H1 (cell line): ENCODE results near the gene CD68. TPM values are rescaled to one million over a fixed set of nuclear protein-coding genes. Genes with fewer than 3 reads are reported as not detected.
A peak's percentile ranks its signal among the peaks of the same experiment; 100 is the strongest.

Experiments
- CEBPB ChIP-seq: IDR thresholded peaks from 2 replicates; pipeline ENCODE4 v1.6.1; 2012; ENCODE audit warnings: low read depth, low read length
- CTBP2 ChIP-seq: IDR thresholded peaks from 2 replicates; pipeline ENCODE4 v1.7.0; 2011; ENCODE audit warnings: borderline replicate concordance, mild to moderate bottlenecking, moderate library complexity, mixed read lengths, low read length; ENCODE audit not compliant: insufficient read depth, insufficient read length
- GABPA ChIP-seq: IDR thresholded peaks from 2 replicates; pipeline ENCODE4 v1.6.1; 2011; ENCODE audit warnings: mild to moderate bottlenecking, low read length, moderate library complexity, borderline replicate concordance; ENCODE audit not compliant: insufficient read depth
- HDAC6 ChIP-seq: IDR thresholded peaks from one replicate; pipeline ENCODE4 v1.7.1; 2012; ENCODE audit warnings: low read depth, mild to moderate bottlenecking, inconsistent platforms, low read length, moderate library complexity
- POLR2AphosphoS5 ChIP-seq: IDR thresholded peaks from 2 replicates; pipeline ENCODE4 v1.6.1; 2011; ENCODE audit warnings: low read depth, low read length
- SIN3A ChIP-seq, 2 experiments: IDR thresholded peaks in 1 of 2; conservative IDR thresholded peaks in 1 of 2; 2 replicates each; pipeline ENCODE4 v1.6.1; 2011 to 2012; ENCODE audit warnings: low read length in 2 of 2, improper control_type of control experiment in 1 of 2, low read depth in 1 of 2, mild to moderate bottlenecking in 1 of 2
- TAF7 ChIP-seq: optimal IDR thresholded peaks from 2 replicates; pipeline ENCODE3; 2011; ENCODE audit warnings: low read depth, mild to moderate bottlenecking, inconsistent platforms, low read length, moderate library complexity, borderline replicate concordance
- polyA plus RNA-seq, 7 experiments: library from polyadenylated mRNA; depleted of rRNA in 3 of 7; stranded (reverse) in 5 of 7; unstranded in 2 of 7; fragments of >200 nt in 5 of 7; fragments of 200-250 nt in 2 of 7; gene quantifications; 1 replicate in 5 of 7; 2 replicates in 1 of 7; 4 replicates in 1 of 7; pipeline versions ENCODE4 v1.2.1 to v1.2.3, GENCODE V29; 2011 to 2013; ENCODE audit warnings: missing spikeins in 2 of 7, mixed read lengths in 2 of 7
- total RNA-seq: library from RNA; stranded (reverse); fragmentation: NEBNext Ultra II Directional; extraction: Animal tissue kit (Norgen Biotek cat#: 25700); gene quantifications from 2 replicates; pipeline ENCODE4 v1.2.1, GENCODE V29; 2021
- TF ChIP-seq, protein P1 (sequence below): fragments of 300-600 bp; sonication (generic); IDR thresholded peaks from 2 replicates; pipeline ENCODE4 v1.7.1; 2012; ENCODE audit warnings: low read length, moderate library complexity, mild to moderate bottlenecking, inconsistent platforms; ENCODE audit not compliant: insufficient replicate concordance
- TF ChIP-seq, protein P2 (sequence below): IDR thresholded peaks from 2 replicates; pipeline ENCODE4 v1.6.1; 2012; ENCODE audit warnings: inconsistent platforms

CD68 gene
- total and polyA plus RNA-seq, 2 of the 8 experiments (the other 6 are each of a cell fraction or from before 2014, with no cell fraction given) = 0.18 TPM; not detected in 1

DNA sequence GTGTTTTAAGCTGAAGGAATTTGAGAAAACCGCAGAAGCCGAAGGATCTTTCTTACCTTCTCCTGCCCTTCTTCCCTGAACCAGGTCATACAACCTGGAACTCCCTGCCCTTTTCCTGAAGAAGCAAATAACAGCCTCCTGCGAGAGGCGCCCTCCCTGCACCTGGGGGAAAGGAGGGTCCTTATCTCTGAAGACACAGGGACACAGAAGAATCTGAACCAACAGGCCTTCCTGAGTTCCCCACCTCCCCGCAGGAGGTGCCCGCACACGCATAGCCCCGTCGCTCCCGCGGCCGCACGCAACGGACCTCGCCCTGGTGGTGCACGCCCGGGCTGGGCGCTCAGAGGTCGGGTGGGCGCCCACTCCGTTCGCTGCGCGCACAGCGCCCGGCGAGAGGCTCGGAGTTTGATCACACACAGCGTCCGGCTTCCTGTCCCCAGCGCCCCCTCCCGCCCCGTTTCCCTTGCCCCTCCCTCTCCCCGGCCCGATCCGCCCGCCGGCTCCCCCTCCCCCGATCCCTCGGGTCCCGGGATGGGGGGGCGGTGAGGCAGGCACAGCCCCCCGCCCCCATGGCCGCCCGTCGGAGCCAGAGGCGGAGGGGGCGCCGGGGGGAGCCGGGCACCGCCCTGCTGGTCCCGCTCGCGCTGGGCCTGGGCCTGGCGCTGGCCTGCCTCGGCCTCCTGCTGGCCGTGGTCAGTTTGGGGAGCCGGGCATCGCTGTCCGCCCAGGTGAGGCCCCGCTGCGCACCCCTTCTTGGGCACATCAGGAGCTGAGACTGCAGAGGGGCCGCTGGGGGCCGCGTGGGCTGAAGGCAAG, 30.6 kb upstream of the CD68 start, which contains the start of gene TNFSF12 (continued):
- TF ChIP-seq, protein P1, sequence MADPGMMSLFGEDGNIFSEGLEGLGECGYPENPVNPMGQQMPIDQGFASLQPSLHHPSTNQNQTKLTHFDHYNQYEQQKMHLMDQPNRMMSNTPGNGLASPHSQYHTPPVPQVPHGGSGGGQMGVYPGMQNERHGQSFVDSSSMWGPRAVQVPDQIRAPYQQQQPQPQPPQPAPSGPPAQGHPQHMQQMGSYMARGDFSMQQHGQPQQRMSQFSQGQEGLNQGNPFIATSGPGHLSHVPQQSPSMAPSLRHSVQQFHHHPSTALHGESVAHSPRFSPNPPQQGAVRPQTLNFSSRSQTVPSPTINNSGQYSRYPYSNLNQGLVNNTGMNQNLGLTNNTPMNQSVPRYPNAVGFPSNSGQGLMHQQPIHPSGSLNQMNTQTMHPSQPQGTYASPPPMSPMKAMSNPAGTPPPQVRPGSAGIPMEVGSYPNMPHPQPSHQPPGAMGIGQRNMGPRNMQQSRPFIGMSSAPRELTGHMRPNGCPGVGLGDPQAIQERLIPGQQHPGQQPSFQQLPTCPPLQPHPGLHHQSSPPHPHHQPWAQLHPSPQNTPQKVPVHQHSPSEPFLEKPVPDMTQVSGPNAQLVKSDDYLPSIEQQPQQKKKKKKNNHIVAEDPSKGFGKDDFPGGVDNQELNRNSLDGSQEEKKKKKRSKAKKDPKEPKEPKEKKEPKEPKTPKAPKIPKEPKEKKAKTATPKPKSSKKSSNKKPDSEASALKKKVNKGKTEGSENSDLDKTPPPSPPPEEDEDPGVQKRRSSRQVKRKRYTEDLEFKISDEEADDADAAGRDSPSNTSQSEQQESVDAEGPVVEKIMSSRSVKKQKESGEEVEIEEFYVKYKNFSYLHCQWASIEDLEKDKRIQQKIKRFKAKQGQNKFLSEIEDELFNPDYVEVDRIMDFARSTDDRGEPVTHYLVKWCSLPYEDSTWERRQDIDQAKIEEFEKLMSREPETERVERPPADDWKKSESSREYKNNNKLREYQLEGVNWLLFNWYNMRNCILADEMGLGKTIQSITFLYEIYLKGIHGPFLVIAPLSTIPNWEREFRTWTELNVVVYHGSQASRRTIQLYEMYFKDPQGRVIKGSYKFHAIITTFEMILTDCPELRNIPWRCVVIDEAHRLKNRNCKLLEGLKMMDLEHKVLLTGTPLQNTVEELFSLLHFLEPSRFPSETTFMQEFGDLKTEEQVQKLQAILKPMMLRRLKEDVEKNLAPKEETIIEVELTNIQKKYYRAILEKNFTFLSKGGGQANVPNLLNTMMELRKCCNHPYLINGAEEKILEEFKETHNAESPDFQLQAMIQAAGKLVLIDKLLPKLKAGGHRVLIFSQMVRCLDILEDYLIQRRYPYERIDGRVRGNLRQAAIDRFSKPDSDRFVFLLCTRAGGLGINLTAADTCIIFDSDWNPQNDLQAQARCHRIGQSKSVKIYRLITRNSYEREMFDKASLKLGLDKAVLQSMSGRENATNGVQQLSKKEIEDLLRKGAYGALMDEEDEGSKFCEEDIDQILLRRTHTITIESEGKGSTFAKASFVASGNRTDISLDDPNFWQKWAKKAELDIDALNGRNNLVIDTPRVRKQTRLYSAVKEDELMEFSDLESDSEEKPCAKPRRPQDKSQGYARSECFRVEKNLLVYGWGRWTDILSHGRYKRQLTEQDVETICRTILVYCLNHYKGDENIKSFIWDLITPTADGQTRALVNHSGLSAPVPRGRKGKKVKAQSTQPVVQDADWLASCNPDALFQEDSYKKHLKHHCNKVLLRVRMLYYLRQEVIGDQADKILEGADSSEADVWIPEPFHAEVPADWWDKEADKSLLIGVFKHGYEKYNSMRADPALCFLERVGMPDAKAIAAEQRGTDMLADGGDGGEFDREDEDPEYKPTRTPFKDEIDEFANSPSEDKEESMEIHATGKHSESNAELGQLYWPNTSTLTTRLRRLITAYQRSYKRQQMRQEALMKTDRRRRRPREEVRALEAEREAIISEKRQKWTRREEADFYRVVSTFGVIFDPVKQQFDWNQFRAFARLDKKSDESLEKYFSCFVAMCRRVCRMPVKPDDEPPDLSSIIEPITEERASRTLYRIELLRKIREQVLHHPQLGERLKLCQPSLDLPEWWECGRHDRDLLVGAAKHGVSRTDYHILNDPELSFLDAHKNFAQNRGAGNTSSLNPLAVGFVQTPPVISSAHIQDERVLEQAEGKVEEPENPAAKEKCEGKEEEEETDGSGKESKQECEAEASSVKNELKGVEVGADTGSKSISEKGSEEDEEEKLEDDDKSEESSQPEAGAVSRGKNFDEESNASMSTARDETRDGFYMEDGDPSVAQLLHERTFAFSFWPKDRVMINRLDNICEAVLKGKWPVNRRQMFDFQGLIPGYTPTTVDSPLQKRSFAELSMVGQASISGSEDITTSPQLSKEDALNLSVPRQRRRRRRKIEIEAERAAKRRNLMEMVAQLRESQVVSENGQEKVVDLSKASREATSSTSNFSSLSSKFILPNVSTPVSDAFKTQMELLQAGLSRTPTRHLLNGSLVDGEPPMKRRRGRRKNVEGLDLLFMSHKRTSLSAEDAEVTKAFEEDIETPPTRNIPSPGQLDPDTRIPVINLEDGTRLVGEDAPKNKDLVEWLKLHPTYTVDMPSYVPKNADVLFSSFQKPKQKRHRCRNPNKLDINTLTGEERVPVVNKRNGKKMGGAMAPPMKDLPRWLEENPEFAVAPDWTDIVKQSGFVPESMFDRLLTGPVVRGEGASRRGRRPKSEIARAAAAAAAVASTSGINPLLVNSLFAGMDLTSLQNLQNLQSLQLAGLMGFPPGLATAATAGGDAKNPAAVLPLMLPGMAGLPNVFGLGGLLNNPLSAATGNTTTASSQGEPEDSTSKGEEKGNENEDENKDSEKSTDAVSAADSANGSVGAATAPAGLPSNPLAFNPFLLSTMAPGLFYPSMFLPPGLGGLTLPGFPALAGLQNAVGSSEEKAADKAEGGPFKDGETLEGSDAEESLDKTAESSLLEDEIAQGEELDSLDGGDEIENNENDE = no peak
- TF ChIP-seq HDAC6 (no peak), TAF7 (no peak), GABPA (no peak), POLR2AphosphoS5 (no peak), SIN3A (conservative IDR thresholded peaks at IDR 0.05 in 1 of 2, IDR thresholded peaks at IDR 0.05 in 1 of 2; ENCODE audit: low read depth in 1 of 2, low read length in 2 of 2) (no peak), CEBPB (no peak), CTBP2 (peak; percentile 10)
- TF ChIP-seq, protein P2, sequence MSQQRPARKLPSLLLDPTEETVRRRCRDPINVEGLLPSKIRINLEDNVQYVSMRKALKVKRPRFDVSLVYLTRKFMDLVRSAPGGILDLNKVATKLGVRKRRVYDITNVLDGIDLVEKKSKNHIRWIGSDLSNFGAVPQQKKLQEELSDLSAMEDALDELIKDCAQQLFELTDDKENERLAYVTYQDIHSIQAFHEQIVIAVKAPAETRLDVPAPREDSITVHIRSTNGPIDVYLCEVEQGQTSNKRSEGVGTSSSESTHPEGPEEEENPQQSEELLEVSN = no peak
